Measurements from ENCODE around the gene KLHDC2. TPM values are rescaled to one million over a fixed set of nuclear protein-coding genes. Genes with fewer than 3 reads are reported as not detected.

The KLHDC2 gene
- total RNA-seq, 1 experiment from 2014 or later = 24.5 TPM

DNA sequence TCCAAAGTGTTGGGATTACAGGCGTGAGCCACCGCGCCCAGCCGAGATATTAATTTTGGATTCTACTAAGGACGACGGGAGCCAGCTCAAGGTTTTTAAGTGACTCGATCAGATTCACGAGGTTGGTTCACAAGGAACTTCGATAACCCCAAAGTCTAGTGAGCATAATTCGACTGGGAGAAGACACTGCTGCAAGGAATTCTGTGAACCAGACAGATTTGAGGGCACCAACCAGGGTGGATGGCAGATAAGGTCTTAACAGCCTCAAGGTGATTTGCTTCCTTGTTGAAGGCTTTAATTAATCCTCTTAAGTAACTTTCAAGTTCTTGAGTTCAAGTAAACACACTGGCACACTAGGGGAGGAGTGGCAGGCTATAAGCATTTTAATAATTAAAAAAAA, 1.1 kb upstream of the KLHDC2 start:
- intact Hi-C loops (cut with micrococcal nuclease; ENCODE audit: unreplicated experiment) (loop anchor here (5.0 kb wide), 2 partner anchors 75 to 135 kb away; partner anchors contain the start of gene KLHDC1), in situ Hi-C loops (cut with HindIII; ENCODE audit: low pct_unique_long_range_greater_than_20kb, low sequenced_read_pairs) (no loop called here)
- no TSS peak for BruUV-seq (replicated peaks)
- H3K9me3 ChIP-seq (ENCODE audit: control insufficient read depth, insufficient read depth, low read depth, low read length) = no peaks in the 10 kb centered on the region
- H3K4me3 ChIP-seq (ENCODE audit: low read depth in 2 of 2, low read length in 2 of 2) = peak overlapping the region; percentile 70 to 84
- H3K27me3 ChIP-seq (ENCODE audit: control insufficient read depth, insufficient read depth, low read length) = no peaks in the 10 kb centered on the region
- peaks cover 22% of the 10 kb centered on the region for H3K4me1 ChIP-seq (ENCODE audit: control insufficient read depth, insufficient read depth, low read length)
- DNase-seq (ENCODE audit: low read depth, low spot score) (no peak), ATAC-seq (no peak)
- CTCF ChIA-PET = no interaction called here
- POLR2A ChIA-PET = interaction anchor here (0.6 to 0.7 kb wide), 6 partner anchors 16 to 1117 kb away, joined by 3 to 13 read pairs (median 4); no protein-coding TSS in a partner anchor
- peak overlapping the region; percentile 91 for H3K27ac ChIP-seq (ENCODE audit: low read length)
- peaks cover 3% of the 10 kb centered on the region; the same call in 1 of the 2 replicates for H3K36me3 ChIP-seq (ENCODE audit: control insufficient read depth, insufficient read depth, low read length)
- TF ChIP-seq POLR2AphosphoS5 (IDR thresholded peaks at IDR 0.05; ENCODE audit: low read depth, low read length) = no peak
- TF ChIP-seq, protein P1, sequence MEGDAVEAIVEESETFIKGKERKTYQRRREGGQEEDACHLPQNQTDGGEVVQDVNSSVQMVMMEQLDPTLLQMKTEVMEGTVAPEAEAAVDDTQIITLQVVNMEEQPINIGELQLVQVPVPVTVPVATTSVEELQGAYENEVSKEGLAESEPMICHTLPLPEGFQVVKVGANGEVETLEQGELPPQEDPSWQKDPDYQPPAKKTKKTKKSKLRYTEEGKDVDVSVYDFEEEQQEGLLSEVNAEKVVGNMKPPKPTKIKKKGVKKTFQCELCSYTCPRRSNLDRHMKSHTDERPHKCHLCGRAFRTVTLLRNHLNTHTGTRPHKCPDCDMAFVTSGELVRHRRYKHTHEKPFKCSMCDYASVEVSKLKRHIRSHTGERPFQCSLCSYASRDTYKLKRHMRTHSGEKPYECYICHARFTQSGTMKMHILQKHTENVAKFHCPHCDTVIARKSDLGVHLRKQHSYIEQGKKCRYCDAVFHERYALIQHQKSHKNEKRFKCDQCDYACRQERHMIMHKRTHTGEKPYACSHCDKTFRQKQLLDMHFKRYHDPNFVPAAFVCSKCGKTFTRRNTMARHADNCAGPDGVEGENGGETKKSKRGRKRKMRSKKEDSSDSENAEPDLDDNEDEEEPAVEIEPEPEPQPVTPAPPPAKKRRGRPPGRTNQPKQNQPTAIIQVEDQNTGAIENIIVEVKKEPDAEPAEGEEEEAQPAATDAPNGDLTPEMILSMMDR (IDR thresholded peaks at IDR 0.05) = no peak
- no peak for TF ChIP-seq TCF7L2 (IDR thresholded peaks at IDR 0.05; ENCODE audit: low read depth, low read length)
- TF ChIP-seq SIN3A (IDR thresholded peaks at IDR 0.05; ENCODE audit: borderline replicate concordance, insufficient read depth, low read depth, low read length) = no peak

GRCh38 chr14:49767270-49767570, 733 bp upstream of the KLHDC2 start:
- in situ Hi-C loops (cut with HindIII; ENCODE audit: low pct_unique_long_range_greater_than_20kb, low sequenced_read_pairs) (no loop called here), intact Hi-C loops (cut with micrococcal nuclease; ENCODE audit: unreplicated experiment) (loop anchor here (5.0 kb wide), 2 partner anchors 75 to 135 kb away; partner anchors contain the start of gene KLHDC1)
- Histone ChIP-seq H3K27ac (ENCODE audit: low read length) (peak overlapping the region; percentile 91), H3K4me1 (ENCODE audit: control insufficient read depth, insufficient read depth, low read length) (peaks cover 22% of the 10 kb centered on the region), H3K4me3 (ENCODE audit: low read depth in 2 of 2, low read length in 2 of 2) (peak overlapping the region; percentile 70 to 84), H3K9me3 (ENCODE audit: control insufficient read depth, insufficient read depth, low read depth, low read length) (no peaks in the 10 kb centered on the region), H3K27me3 (ENCODE audit: control insufficient read depth, insufficient read depth, low read length) (no peaks in the 10 kb centered on the region), H3K36me3 (ENCODE audit: control insufficient read depth, insufficient read depth, low read length) (peaks cover 3% of the 10 kb centered on the region; the same call in 1 of the 2 replicates)
- DNase-seq (ENCODE audit: low read depth, low spot score) (no peak), ATAC-seq (no peak)
- CTCF ChIA-PET = interaction anchor here (0.7 kb wide), 1 partner anchor 77 kb away, joined by 4 read pairs; no protein-coding TSS in a partner anchor
- TF ChIP-seq SIN3A (IDR thresholded peaks at IDR 0.05; ENCODE audit: borderline replicate concordance, insufficient read depth, low read depth, low read length) (no peak), POLR2AphosphoS5 (IDR thresholded peaks at IDR 0.05; ENCODE audit: low read depth, low read length) (no peak), TCF7L2 (IDR thresholded peaks at IDR 0.05; ENCODE audit: low read depth, low read length) (no peak)
- TF ChIP-seq, protein P1 (IDR thresholded peaks at IDR 0.05) = no peak
- TF ChIP-seq, protein P2, sequence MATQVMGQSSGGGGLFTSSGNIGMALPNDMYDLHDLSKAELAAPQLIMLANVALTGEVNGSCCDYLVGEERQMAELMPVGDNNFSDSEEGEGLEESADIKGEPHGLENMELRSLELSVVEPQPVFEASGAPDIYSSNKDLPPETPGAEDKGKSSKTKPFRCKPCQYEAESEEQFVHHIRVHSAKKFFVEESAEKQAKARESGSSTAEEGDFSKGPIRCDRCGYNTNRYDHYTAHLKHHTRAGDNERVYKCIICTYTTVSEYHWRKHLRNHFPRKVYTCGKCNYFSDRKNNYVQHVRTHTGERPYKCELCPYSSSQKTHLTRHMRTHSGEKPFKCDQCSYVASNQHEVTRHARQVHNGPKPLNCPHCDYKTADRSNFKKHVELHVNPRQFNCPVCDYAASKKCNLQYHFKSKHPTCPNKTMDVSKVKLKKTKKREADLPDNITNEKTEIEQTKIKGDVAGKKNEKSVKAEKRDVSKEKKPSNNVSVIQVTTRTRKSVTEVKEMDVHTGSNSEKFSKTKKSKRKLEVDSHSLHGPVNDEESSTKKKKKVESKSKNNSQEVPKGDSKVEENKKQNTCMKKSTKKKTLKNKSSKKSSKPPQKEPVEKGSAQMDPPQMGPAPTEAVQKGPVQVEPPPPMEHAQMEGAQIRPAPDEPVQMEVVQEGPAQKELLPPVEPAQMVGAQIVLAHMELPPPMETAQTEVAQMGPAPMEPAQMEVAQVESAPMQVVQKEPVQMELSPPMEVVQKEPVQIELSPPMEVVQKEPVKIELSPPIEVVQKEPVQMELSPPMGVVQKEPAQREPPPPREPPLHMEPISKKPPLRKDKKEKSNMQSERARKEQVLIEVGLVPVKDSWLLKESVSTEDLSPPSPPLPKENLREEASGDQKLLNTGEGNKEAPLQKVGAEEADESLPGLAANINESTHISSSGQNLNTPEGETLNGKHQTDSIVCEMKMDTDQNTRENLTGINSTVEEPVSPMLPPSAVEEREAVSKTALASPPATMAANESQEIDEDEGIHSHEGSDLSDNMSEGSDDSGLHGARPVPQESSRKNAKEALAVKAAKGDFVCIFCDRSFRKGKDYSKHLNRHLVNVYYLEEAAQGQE (IDR thresholded peaks at IDR 0.05; ENCODE audit: insufficient read depth in 1 of 2, low read depth in 2 of 2, low read length in 1 of 2) = no peak
- POLR2A ChIA-PET = interaction anchor here (0.6 to 0.7 kb wide), 5 partner anchors 17 to 1117 kb away, joined by 3 to 13 read pairs (median 4); no protein-coding TSS in a partner anchor
- no TSS peak for BruUV-seq (replicated peaks)

Measured in Panc1 (cell line).